ENCODE results near the gene SLC12A4.
A peak's percentile ranks its signal among the peaks of the same experiment; 100 is the strongest.
"Not testable (repeated sequence)": the region's sequence is repeated elsewhere in the genome, so short reads cannot be mapped to it uniquely, and the experiment has no call there.

SLC12A4 gene

GRCh38 chr16:68000450-68000849 is 32.0 kb upstream of the SLC12A4 start:
- TF ChIP-seq, protein P1, sequence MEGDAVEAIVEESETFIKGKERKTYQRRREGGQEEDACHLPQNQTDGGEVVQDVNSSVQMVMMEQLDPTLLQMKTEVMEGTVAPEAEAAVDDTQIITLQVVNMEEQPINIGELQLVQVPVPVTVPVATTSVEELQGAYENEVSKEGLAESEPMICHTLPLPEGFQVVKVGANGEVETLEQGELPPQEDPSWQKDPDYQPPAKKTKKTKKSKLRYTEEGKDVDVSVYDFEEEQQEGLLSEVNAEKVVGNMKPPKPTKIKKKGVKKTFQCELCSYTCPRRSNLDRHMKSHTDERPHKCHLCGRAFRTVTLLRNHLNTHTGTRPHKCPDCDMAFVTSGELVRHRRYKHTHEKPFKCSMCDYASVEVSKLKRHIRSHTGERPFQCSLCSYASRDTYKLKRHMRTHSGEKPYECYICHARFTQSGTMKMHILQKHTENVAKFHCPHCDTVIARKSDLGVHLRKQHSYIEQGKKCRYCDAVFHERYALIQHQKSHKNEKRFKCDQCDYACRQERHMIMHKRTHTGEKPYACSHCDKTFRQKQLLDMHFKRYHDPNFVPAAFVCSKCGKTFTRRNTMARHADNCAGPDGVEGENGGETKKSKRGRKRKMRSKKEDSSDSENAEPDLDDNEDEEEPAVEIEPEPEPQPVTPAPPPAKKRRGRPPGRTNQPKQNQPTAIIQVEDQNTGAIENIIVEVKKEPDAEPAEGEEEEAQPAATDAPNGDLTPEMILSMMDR (IDR thresholded peaks at IDR 0.05) = no peak

GRCh38 chr16:67999985-68000384 is 31.5 kb upstream of the SLC12A4 start:
- TF ChIP-seq, protein P1 (IDR thresholded peaks at IDR 0.05) = no peak

DNA sequence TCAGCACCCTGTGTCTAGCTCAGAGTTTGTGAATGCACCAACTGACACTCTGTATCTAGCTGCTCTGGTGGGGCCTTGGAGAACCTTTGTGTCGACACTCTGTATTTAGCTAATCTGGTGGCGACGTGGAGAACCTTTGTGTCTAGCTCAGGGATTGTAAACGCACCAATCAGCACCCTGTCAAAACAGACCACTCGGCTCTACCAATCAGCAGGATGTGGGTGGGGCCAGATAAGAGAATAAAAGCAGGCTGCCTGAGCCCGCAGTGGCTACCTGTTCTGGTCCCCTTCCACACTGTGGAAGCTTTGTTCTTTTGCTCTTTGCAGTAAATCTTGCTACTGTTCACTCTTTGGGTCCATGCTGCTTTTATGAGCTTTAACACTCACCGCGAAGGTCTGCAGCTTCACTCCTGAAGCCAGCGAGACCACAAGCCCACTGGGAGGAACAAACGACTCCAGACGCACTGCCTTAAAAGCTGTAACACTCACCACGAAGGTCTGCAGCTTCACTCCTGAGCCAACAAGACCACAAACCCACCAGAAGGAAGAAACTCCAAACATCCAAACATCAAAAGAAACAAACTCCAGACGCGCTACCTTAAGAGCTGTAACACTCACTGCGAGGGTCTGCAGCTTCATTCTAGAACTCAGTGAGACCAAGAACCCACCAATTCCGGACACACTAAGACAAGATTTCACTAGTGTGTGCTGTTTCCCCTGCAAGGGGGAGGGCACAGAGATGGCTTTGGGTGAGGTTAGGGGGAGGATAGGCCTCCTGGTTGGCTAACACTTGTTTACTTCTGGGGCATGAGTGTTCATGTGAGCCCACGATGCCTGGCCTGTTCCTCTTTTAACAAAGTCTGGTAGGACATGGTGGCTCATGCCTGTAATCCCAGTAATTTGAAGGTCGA is 30.6 kb upstream of the SLC12A4 start, which contains the start of gene DPEP2:
Gene DPEP2 (minus strand): TSS at position 706 of the 910 bp plus-strand sequence. CDS start 6,272 bp downstream, outside the sequence.
- TF ChIP-seq, protein P1 (IDR thresholded peaks at IDR 0.05) = not testable (repeated sequence)

DNA sequence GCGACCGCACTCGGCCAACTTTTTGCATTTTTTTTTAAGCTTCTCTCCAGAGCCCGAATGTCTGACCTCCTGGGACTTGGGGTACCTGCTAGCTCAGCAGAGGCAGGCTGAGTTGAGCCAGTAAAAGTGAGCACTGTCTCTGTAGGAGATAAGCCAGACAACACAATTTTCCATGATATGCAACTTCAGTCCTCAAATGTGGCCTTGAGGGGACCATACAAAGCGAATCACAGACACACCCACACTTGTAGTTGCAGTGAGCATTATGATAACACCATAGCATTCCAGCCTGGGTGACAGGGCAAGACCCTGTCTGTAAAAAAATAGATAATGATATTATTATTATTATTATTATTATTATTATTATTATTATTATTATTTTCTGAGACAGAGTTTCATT is 28.2 kb upstream of the SLC12A4 start:
- TF ChIP-seq, protein P1 (IDR thresholded peaks at IDR 0.05) = no peak

GRCh38 chr16:67995423-67995822 is 27.0 kb upstream of the SLC12A4 start:
- TF ChIP-seq, protein P1 (IDR thresholded peaks at IDR 0.05) = no peak

DNA sequence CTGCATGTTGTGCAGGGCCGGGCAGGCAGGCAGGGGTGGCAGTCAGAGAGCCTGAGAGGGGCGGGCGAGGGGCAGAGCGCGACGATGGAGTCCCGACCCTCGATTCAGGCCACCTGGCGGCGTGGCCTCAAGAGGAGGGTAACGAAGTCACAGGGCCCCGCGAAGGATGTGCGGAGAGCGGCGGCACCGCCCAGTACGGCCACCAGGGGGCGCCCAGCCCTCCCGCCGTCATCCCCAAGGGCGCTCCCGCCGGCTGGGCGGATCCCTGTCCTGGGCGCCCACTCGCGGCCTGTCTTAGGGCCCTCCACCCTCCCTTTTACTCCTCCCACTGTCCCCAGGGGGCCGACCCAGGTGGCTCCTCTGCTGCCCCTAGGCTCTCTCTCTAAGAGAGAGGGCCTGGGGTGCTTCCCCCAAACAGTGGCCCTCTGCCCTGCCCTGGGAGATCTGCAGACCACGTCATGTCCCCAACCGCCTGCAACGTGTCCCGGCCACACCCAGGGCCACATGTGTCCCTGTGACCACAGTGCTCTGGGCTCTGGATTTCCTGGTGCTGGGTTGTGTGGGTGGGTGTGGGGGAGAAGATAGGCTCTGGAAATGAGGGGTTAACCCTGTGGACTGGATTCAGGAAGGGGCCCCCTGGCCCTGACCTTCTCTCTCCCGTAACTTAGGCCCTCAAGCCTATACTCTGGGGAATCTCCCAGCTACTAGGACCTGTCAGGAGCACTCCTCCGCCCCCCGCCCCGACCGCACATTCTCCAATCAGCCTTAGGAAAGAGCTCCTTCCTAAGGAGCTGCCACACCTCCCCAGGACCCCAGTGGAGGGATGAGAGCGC is 25.0 kb upstream of the SLC12A4 start:
- TF ChIP-seq, protein P1 (IDR thresholded peaks at IDR 0.05) = peak; percentile 98

DNA sequence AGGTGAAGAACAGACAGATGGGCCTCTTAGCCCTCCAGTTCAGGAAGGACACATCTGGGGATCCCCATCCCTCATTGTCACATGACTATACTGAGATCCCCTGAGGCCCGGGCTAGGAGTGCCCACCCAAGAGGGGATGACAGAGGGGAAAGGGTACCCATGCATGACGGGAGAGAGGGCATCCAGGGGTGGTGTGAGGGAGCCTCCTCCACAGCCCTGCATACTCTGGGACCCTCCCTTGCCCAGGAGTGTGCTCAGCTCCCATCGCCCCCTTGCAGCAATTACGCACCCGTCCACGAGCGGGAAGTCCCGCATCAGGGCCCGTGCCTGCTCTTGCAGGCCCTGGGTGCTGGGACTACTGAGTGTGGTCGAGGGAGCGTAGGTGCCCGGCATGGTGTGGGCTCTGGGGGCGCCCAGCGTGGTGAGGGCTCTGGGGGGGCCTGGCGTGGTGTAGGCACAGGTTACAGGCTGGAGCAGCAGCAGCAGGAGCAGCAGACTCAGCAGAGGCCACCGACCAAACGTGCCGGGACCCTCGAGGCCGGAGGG is 24.3 kb upstream of the SLC12A4 start:
- TF ChIP-seq, protein P1 (IDR thresholded peaks at IDR 0.05) = no peak
